Stomach (tissue), 9 donors: ENCODE data around the gene CCDC90B. TPM values are rescaled to one million over a fixed set of nuclear protein-coding genes. Genes with fewer than 3 reads are reported as not detected.
A peak's percentile ranks its signal among the peaks of the same experiment; 100 is the strongest.

Experiments
- DNase-seq, 2 donors: peaks; one replicate each; pipeline versions ENCODE4 v3.0.0 to v3.0.0-alpha.2; 2013 to 2019
- H3K27ac ChIP-seq, 5 donors: fragments of 200-600 bp in 4 of 5; sonication (generic) in 4 of 5; one replicate each; pipeline ENCODE4 v1.5.1; 2013 to 2019; ENCODE audit warnings: mild to moderate bottlenecking in 1 of 5, moderate library complexity in 1 of 5
- H3K27me3 ChIP-seq, 3 donors: fragments of 200-600 bp; sonication (generic); one replicate each; pipeline ENCODE4 v1.5.1; 2017 to 2019; ENCODE audit warnings: mixed run types in 1 of 3
- H3K36me3 ChIP-seq, 4 donors: fragments of 200-600 bp; sonication (generic); 1 replicate in 3 of 4; 2 replicates in 1 of 4; pipeline ENCODE4 v1.5.1; 2016 to 2019
- H3K4me1 ChIP-seq, 4 donors: fragments of 200-600 bp; sonication (generic); one replicate each; pipeline ENCODE4 v1.5.1; 2016 to 2019
- H3K4me3 ChIP-seq, 4 donors: fragments of 200-600 bp; sonication (generic) in 3 of 4; one replicate each; pipeline ENCODE4 v1.5.1; 2016 to 2019; ENCODE audit warnings: mild to moderate bottlenecking in 1 of 4
- H3K9me3 ChIP-seq, 4 donors: fragments of 200-600 bp; sonication (generic); one replicate each; pipeline ENCODE4 v1.5.1; 2016 to 2019
- CTCF ChIP-seq, 7 experiments: fragments of 450-650 bp in 4 of 7; fragments of 200-600 bp in 3 of 7; sonication (generic) in 3 of 7; IDR thresholded peaks; one replicate each; pipeline ENCODE4 v1.5.1; 2016 to 2019; ENCODE audit warnings: antibody characterized with exemption in 7 of 7, control low read depth in 2 of 7, mild to moderate bottlenecking in 1 of 7
- EP300 ChIP-seq: sonication (generic); formaldehyde crosslinking; IDR thresholded peaks from one replicate; pipeline ENCODE4 v1.6.1; 2017; ENCODE audit warnings: antibody characterized with exemption
- POLR2A ChIP-seq, 4 donors: fragments of 450-650 bp; IDR thresholded peaks; one replicate each; pipeline ENCODE4 v1.6.1; 2016; ENCODE audit warnings: antibody characterized with exemption in 4 of 4, control low read depth in 2 of 4, mild to moderate bottlenecking in 1 of 4, moderate library complexity in 1 of 4
- POLR2AphosphoS5 ChIP-seq, 3 donors: sonication (generic); formaldehyde crosslinking; IDR thresholded peaks; one replicate each; pipeline ENCODE4 v1.6.1; 2016; ENCODE audit warnings: antibody characterized with exemption in 3 of 3
- WGBS, 5 donors: extraction: QIAGEN DNeasy Blood & Tissue Kit in 3 of 5; methylation state at CpG; one replicate each; pipeline versions ENCODE4 v1.1.5 to v1.1.7; 2013 to 2018; 5-methylcytosine and 5-hydroxymethylcytosine counted together
- intact Hi-C: fragments of 100-400 bp; cut with DNase I; formaldehyde crosslinking; loops from one replicate; pipeline ENCODE4 v1.15.1; 2023; ENCODE audit warnings: low total_unique reads
- polyA plus RNA-seq, 3 donors: library from polyadenylated mRNA; stranded (reverse); fragments of 200-250 nt; gene quantifications; one replicate each; pipeline ENCODE4 v1.2.3, GENCODE V29; 2013
- total RNA-seq, 5 donors: library from RNA; depleted of rRNA; stranded (reverse); fragments of >200 nt; gene quantifications; one replicate each; pipeline versions ENCODE4 v1.1.0 to v1.2.3, GENCODE V29; 2014 to 2016
- donor health status: healthy with polysubstance abuse.
- donor health status: Bipolar disorder and iron deficiency.
- donor health status: healthy.

The CCDC90B gene
- total and polyA plus RNA-seq, 8 donors = 5.3 to 48.4 (median 29.4) TPM

GRCh38 chr11:83241291-83241946, 44.7 kb downstream of the CCDC90B start:
- H3K36me3 ChIP-seq = peaks cover 0 to 9% (median 0%) of the 10 kb centered on the region in 4 donors
- WGBS, 5 donors = 9 to 24% (median 13%) methylated on average over 5 of the region's 5 CpGs

GRCh38 chr11:83238111-83238510, 48.1 kb downstream of the CCDC90B start:
- TF ChIP-seq POLR2AphosphoS5 (IDR thresholded peaks at IDR 0.05) (no peak), EP300 (no peak), CTCF (IDR thresholded peaks at IDR 0.05) (no peak), POLR2A (IDR thresholded peaks at IDR 0.05) (no peak)
- Histone ChIP-seq H3K9me3 (no peaks in the 10 kb centered on the region), H3K4me1 (peaks cover 0 to 18% (median 0%) of the 10 kb centered on the region in 4 donors), H3K36me3 (no peaks in the 10 kb centered on the region), H3K4me3 (no peak overlapping the region), H3K27ac (no peak overlapping the region), H3K27me3 (no peaks in the 10 kb centered on the region)
- 36 to 62% (median 52%) methylated on average over 3 of the region's 3 CpGs for WGBS, 5 donors
- DNase-seq = peak in 1 of 2 donors; percentile 23
- intact Hi-C loops = no loop called here

More at GRCh38 chr11:83241291-83241946, 44.7 kb downstream of the CCDC90B start:
- Histone ChIP-seq H3K27ac (no peak overlapping the region), H3K4me3 (no peak overlapping the region), H3K27me3 (no peaks in the 10 kb centered on the region), H3K4me1 (peaks cover 0 to 7% (median 0%) of the 10 kb centered on the region in 4 donors), H3K9me3 (no peaks in the 10 kb centered on the region)
- peak; percentile 74 to 86 for DNase-seq
- peak in 1 of 3 donors; percentile 70 for TF ChIP-seq POLR2AphosphoS5 (IDR thresholded peaks at IDR 0.05)
- no peak for TF ChIP-seq EP300
- peak in 5 of 7 experiments; percentile 17 to 56 (median 44) for TF ChIP-seq CTCF (IDR thresholded peaks at IDR 0.05)
- intact Hi-C loops = no loop called here

- Histone ChIP-seq H3K9me3 (no peaks in the 10 kb centered on the region), H3K27me3 (no peaks in the 10 kb centered on the region), H3K4me3 (no peak overlapping the region), H3K4me1 (peaks cover 0 to 12% (median 0%) of the 10 kb centered on the region in 4 donors), H3K36me3 (peaks cover 0 to 2% (median 0%) of the 10 kb centered on the region in 4 donors), H3K27ac (no peak overlapping the region)
- no peak for DNase-seq
- 26 to 45% (median 33%) methylated on average over 1 of the region's 1 CpG for WGBS, 5 donors
- TF ChIP-seq POLR2A (IDR thresholded peaks at IDR 0.05) (no peak), EP300 (no peak), CTCF (IDR thresholded peaks at IDR 0.05) (no peak), POLR2AphosphoS5 (IDR thresholded peaks at IDR 0.05) (no peak)
- intact Hi-C loops = no loop called here
Observed at GRCh38 chr11:83235825-83236224, 50.3 kb downstream of the CCDC90B start.

GRCh38 chr11:83223457-83223856, 62.7 kb downstream of the CCDC90B start:
- TF ChIP-seq CTCF (IDR thresholded peaks at IDR 0.05) (no peak), POLR2AphosphoS5 (IDR thresholded peaks at IDR 0.05) (no peak), EP300 (no peak), POLR2A (IDR thresholded peaks at IDR 0.05) (no peak)
- Histone ChIP-seq H3K9me3 (no peaks in the 10 kb centered on the region), H3K36me3 (peaks cover 0 to 3% (median 0%) of the 10 kb centered on the region in 4 donors), H3K27ac (no peak overlapping the region), H3K4me1 (no peaks in the 10 kb centered on the region), H3K27me3 (no peaks in the 10 kb centered on the region), H3K4me3 (no peak overlapping the region)
- intact Hi-C loops = no loop called here
- 91 to 98% (median 94%) methylated on average over 2 of the region's 2 CpGs for WGBS, 5 donors
- no peak for DNase-seq
